NCI-H2081 (cell line): Measurements from ENCODE around the gene TSPAN19.

Experiments used
- DNase-seq, 2 experiments: peaks; one replicate each; lab custom pipeline; 2025; lab: John Stamatoyannopoulos, UW

Gene TSPAN19

DNA sequence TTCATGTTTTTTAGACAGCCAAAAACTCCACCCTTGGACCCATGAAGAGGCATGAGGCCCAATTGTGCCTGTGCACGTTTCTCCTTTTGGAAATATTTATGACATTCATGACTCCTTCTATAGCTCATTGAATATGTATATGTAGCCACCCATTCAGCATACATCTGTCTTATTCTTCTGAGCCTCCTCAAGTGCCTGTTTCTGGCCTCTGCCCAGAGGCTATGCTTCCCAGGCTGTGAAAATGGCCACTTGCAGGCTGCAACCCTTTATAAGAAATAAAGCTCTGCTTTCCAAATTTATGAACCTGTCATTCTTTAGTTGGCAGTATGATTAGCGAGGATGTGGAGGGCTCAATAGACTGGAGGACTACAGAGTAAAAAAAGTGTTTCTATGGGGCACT is 35.3 kb downstream of the TSPAN19 start:
- DNase-seq: no peak

- DNase-seq: no peak
Observed at GRCh38 chr12:84998341-84998740, 37.7 kb downstream of the TSPAN19 start.

GRCh38 chr12:84996759-84997158 is 39.3 kb downstream of the TSPAN19 start:
- no peak for DNase-seq

DNA sequence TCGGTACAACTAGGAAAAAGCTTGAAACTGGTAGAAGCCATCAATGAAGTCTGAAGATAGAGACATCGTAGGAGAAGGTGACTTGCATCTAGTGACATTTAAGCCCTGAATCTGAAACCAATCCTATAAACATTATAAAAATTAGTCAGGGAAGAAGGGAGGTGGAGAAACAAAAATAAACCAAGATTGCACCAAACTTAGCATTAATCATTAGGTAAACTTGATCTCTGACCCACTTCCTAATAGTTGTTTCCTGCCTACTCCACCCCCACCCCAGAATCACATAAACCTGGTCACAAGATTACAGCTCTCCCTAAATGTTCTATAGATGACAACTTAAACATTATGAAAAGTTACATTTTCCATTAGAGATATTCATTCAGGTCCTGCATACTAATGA is 40.4 kb downstream of the TSPAN19 start:
- no peak for DNase-seq

- DNase-seq: peak in 1 of 2 experiments; percentile 19
Observed at GRCh38 chr12:84994426-84994825, 41.7 kb downstream of the TSPAN19 start.

DNA sequence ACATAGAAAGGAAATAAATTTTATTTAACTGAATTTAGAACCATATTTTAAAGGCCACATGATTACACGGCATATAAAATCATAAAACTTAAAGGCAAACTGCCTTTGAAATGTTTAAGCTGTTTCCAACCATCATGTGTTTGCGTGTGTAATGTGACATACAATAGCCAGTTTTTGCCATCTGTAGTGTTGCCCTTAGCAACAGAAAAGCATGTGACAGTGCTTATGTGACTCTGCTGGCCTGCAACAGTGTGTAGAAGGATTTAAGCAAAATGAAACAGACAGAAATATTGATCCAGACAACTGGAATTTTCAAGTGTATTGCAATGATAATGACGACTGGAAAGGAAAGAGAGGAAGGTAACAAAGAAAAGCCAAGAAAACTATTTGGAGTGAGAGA is 49.5 kb downstream of the TSPAN19 start:
- peak; percentile 15 to 45 for DNase-seq

DNA sequence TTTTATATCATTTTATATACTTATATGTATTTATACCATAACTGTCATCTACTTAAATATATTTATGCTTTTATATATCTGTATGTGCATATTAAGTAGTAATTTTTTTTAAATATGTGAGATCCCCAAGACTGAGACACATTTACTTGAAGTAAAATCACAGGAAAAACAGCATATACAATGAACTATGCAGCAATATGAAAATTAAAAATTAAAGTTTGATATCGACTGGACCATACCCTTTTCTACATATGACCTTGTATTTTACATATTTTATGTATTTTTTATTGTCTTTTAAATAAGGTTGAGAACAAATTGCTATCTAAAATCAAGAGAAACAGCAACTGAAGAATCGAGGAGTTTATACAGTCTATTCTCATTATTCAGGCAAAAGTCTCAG is 50.0 kb downstream of the TSPAN19 start:
- DNase-seq: no peak

GRCh38 chr12:84983289-84983688 is 52.8 kb downstream of the TSPAN19 start:
- DNase-seq: no peak

DNA sequence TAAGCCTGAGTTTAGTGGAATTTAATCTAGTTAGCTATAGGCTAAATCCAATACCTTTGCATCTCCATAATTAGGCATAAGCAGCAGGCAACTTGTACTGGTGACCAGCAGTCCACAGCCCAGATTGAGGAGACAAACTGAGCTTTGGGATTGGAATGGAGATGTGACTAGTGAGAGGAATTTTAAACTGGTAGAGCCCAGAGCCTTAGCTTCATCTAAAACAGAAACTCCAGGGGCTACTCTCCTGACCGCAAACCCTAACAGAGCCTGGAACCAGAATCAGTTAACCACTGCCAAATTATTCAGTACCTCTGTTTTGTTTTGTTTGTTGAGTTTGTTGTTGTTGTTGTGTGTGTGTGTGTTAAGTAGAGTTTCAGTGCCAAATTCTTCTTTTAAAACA is 53.2 kb downstream of the TSPAN19 start:
- DNase-seq: no peak

DNA sequence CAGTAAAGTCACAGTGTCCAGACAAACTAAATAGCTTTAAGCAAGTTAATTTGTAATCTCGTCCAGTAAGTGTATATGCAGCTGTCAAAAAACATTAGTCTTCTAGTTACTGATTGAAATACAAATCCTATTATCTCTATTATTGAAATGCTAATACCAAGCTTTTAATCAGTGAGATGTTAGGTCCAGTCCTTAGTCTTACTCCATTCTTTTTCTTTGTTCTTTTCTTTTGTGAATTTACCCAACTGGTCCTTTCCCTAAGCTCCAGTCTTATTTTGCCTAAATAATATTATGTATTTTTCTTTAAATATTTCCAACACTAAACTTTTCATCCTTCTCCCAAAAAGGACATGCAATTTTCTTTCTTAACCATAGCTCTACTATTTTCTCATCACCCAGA is 57.2 kb downstream of the TSPAN19 start:
- DNase-seq: no peak

- no peak for DNase-seq
Observed at GRCh38 chr12:84976133-84976532, 59.9 kb downstream of the TSPAN19 start.

DNA sequence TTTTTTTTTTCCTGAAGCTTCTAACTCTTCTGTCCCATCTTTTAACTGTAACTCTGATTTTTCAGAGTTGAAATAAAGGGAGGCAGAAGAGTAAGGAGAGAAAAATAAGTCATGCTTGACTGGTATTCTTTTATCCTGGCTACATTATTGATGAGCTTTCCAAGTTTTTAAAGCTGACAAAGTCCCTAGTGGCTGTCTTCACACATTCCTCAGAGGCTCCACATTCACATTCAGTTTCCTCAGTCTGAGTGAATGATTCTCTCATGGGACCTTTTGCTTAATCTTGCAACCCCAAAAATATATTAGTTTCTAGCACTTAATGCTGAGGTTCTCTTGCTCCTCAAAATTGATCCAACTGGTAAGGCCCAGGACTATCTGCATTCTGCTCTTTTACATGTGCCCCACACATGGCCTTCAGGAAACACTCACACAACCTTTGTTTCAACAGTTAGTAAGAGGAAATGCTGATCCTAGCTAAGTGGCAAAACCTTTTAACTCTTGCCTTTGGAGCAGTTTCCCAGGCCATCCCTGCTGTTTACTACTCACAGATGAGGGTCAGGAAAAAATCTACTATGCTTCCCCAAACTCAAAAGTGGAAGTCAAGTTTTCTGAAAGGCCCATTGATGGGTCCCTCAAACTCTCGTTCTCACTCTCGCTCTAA is 61.8 kb downstream of the TSPAN19 start:
- no peak for DNase-seq

GRCh38 chr12:84973026-84973425 is 63.1 kb downstream of the TSPAN19 start:
- no peak for DNase-seq

- no peak for DNase-seq
Observed at GRCh38 chr12:84969226-84969625, 66.9 kb downstream of the TSPAN19 start.
